CD4-positive, alpha-beta T cell (primary cell): Measurements from ENCODE around the gene RAB15. TPM values are rescaled to one million over a fixed set of nuclear protein-coding genes. Genes with fewer than 3 reads are reported as not detected.

Experiments
- ATAC-seq: fragments of 200-7000 bp; cut with Tn5 transposase; one replicate; pipeline ENCODE4 v1.10.0; 2022; ENCODE audit warnings: mild to moderate bottlenecking; ENCODE audit not compliant: poor library complexity
- CTCF ChIA-PET: fragments of 350-600 bp; sonication (Branson Sonifier 250); formaldehyde crosslinking; loops from one replicate; lab custom pipeline; 2021; ENCODE audit warnings: antibody characterized with exemption, inconsistent platforms; lab: Charles Lee
- POLR2A ChIA-PET: fragments of 350-600 bp; sonication (Branson Sonifier 250); formaldehyde crosslinking; loops from one replicate; lab custom pipeline; 2021; ENCODE audit warnings: antibody characterized with exemption, inconsistent platforms; lab: Charles Lee
- DNase-seq, 14 experiments: peaks; one replicate each; pipeline ENCODE4 v3.0.0-alpha.2; 2013 to 2020; ENCODE audit warnings: mixed read lengths in 2 of 14
- H3K27ac ChIP-seq, 2 donors: one replicate each; pipeline versions ENCODE4 v1.5.1 to v1.7.0; 2013; ENCODE audit warnings: low read length in 2 of 2, low read depth in 1 of 2, mild to moderate bottlenecking in 1 of 2
- H3K27me3 ChIP-seq, 2 experiments: 1 replicate in 1 of 2; 2 replicates in 1 of 2; pipeline versions ENCODE4 v1.6.1 to v1.7.0; 2013; ENCODE audit warnings: low read length in 2 of 2, control low read depth in 1 of 2, mild to moderate bottlenecking in 1 of 2, moderate library complexity in 1 of 2; ENCODE audit not compliant: insufficient read depth in 2 of 2, control insufficient read depth in 1 of 2
- H3K36me3 ChIP-seq: one replicate; pipeline ENCODE4 v1.6.1; 2013; ENCODE audit warnings: low read length, control low read depth; ENCODE audit not compliant: insufficient read depth
- H3K4me1 ChIP-seq: one replicate; pipeline ENCODE4 v1.6.1; 2013; ENCODE audit warnings: low read length, control low read depth; ENCODE audit not compliant: insufficient read depth
- H3K4me3 ChIP-seq: one replicate; pipeline ENCODE4 v1.5.1; 2013; ENCODE audit warnings: mild to moderate bottlenecking, low read length, moderate library complexity
- H3K9me3 ChIP-seq, 2 experiments: 1 replicate in 1 of 2; 2 replicates in 1 of 2; pipeline versions ENCODE4 v1.6.1 to v1.7.0; 2013; ENCODE audit warnings: low read length in 2 of 2, mild to moderate bottlenecking in 2 of 2, control low read depth in 1 of 2, moderate library complexity in 1 of 2; ENCODE audit not compliant: control insufficient read depth in 1 of 2, insufficient read depth in 1 of 2
- H3K27ac Mint-ChIP-seq: one replicate; pipeline ENCODE4 v1.8.0; 2020; ENCODE audit warnings: mixed read lengths
- H3K27me3 Mint-ChIP-seq: one replicate; pipeline ENCODE4 v1.8.0; 2021; ENCODE audit warnings: mixed read lengths
- H3K36me3 Mint-ChIP-seq: one replicate; pipeline ENCODE4 v1.8.0; 2021; ENCODE audit warnings: low read depth, mixed read lengths
- H3K4me1 Mint-ChIP-seq: one replicate; pipeline ENCODE4 v1.8.0; 2021; ENCODE audit warnings: low read depth, mixed read lengths
- H3K4me3 Mint-ChIP-seq: one replicate; pipeline ENCODE4 v1.8.0; 2020; ENCODE audit warnings: mild to moderate bottlenecking, mixed read lengths
- H3K9me3 Mint-ChIP-seq: one replicate; pipeline ENCODE4 v1.8.0; 2020; ENCODE audit warnings: mixed read lengths
- CTCF ChIP-seq: fragments of 200-600 bp; IDR thresholded peaks from one replicate; pipeline ENCODE4 v1.8.0; 2022; ENCODE audit warnings: antibody characterized with exemption, mild to moderate bottlenecking
- intact Hi-C, 2 experiments: fragments of 100-400 bp; cut with DNase I in 1 of 2; cut with micrococcal nuclease in 1 of 2; formaldehyde crosslinking; loops; one replicate each; pipeline versions ENCODE4 v1.15.1 to v1.9.0; 2023 to 2025; cut with DNase I, micrococcal nuclease
- total RNA-seq, 174 experiments: library from RNA in 2 of 174; stranded (reverse) in 2 of 174; gene quantifications; one replicate each; pipeline ENCODE4 v1.2.3 and lab custom pipeline; 2021 to 2026

Gene RAB15
- total RNA-seq, 2 experiments from 2014 or later, result 2.6 to 3.8 TPM

- H3K4me3 Mint-ChIP-seq, result peak overlapping the region; percentile 90
- ChIA-PET POLR2A (interaction anchor here (0.7 kb wide), 1 partner anchor 798 kb away, joined by 3 read pairs; no protein-coding TSS in a partner anchor), CTCF (interaction anchor here (0.7 to 1.9 kb wide), 2 partner anchors 14 to 150 kb away, joined by 3 to 6 read pairs; partner anchors contain the start of gene FNTB)
- Histone ChIP-seq H3K9me3 (no peaks in the 10 kb centered on the region), H3K36me3 (no peaks in the 10 kb centered on the region), H3K27me3 (no peaks in the 10 kb centered on the region), H3K4me3 (no peak overlapping the region), H3K4me1 (peaks cover 19% of the 10 kb centered on the region), H3K27ac (no peak overlapping the region)
- DNase-seq (no peak), ATAC-seq (no peak)
- H3K9me3 Mint-ChIP-seq, result no peaks in the 10 kb centered on the region
- H3K27ac Mint-ChIP-seq, result peak overlapping the region; percentile 61
- H3K36me3 Mint-ChIP-seq, result no peaks in the 10 kb centered on the region
- H3K27me3 Mint-ChIP-seq, result no peaks in the 10 kb centered on the region
- no peak for TF ChIP-seq CTCF
- H3K4me1 Mint-ChIP-seq, result peaks cover 28% of the 10 kb centered on the region
- intact Hi-C loops, result no loop called here
These were observed 898 bp upstream of the RAB15 start for GRCh38 chr14:64973026-64973442.

GRCh38 chr14:64971491-64971942 is 619 bp downstream of the RAB15 start:
- Histone ChIP-seq H3K4me3 (peak overlapping the region; percentile 62), H3K36me3 (no peaks in the 10 kb centered on the region), H3K9me3 (no peaks in the 10 kb centered on the region), H3K27ac (no peak overlapping the region), H3K27me3 (no peaks in the 10 kb centered on the region), H3K4me1 (peaks cover 19% of the 10 kb centered on the region)
- no peak for TF ChIP-seq CTCF
- peaks cover 28% of the 10 kb centered on the region for H3K4me1 Mint-ChIP-seq
- peak overlapping the region; percentile 86 for H3K4me3 Mint-ChIP-seq
- ChIA-PET CTCF (no interaction called here), POLR2A (interaction anchor here (1.1 to 3.1 kb wide), 4 partner anchors 10 to 57 kb away, joined by 3 to 17 read pairs (median 4); partner anchors contain the start of genes CHURC1 and FNTB)
- DNase-seq (no peak), ATAC-seq (no peak)
- intact Hi-C loops, result no loop called here
- H3K27ac Mint-ChIP-seq, result peak overlapping the region; percentile 16
- no peaks in the 10 kb centered on the region for H3K9me3 Mint-ChIP-seq
- H3K27me3 Mint-ChIP-seq, result no peaks in the 10 kb centered on the region
- H3K36me3 Mint-ChIP-seq, result no peaks in the 10 kb centered on the region

GRCh38 chr14:64970776-64971477 is 1.2 kb downstream of the RAB15 start:
- Histone ChIP-seq H3K9me3 (no peaks in the 10 kb centered on the region), H3K4me1 (peaks cover 19% of the 10 kb centered on the region), H3K27ac (no peak overlapping the region), H3K27me3 (no peaks in the 10 kb centered on the region), H3K4me3 (peak overlapping the region; percentile 62), H3K36me3 (no peaks in the 10 kb centered on the region)
- Mint-ChIP-seq H3K4me3 (peak overlapping the region; percentile 86), H3K27ac (peak overlapping the region; percentile 16), H3K9me3 (no peaks in the 10 kb centered on the region), H3K36me3 (no peaks in the 10 kb centered on the region), H3K27me3 (no peaks in the 10 kb centered on the region), H3K4me1 (peaks cover 28% of the 10 kb centered on the region)
- intact Hi-C loops, result no loop called here
- DNase-seq, result no peak
- no peak for ATAC-seq
- ChIA-PET CTCF (no interaction called here), POLR2A (interaction anchor here (1.1 to 3.1 kb wide), 7 partner anchors 9 to 56 kb away, joined by 3 to 17 read pairs (median 4); partner anchors contain the start of genes CHURC1, FNTB and GPX2)
- no peak for TF ChIP-seq CTCF
